Measurements from ENCODE around the gene INPP4A. TPM values are rescaled to one million over a fixed set of nuclear protein-coding genes. Genes with fewer than 3 reads are reported as not detected.

The INPP4A gene
- total RNA-seq, 1 experiment from 2014 or later = 23.4 TPM

GRCh38 chr2:98461498-98462049 lies 16.9 kb downstream of the INPP4A start:
- no peak for ATAC-seq
- intact Hi-C loops (cut with micrococcal nuclease) = no loop called here
- no peak for TF ChIP-seq EZH2phosphoT487 (IDR thresholded peaks at IDR 0.05; ENCODE audit: borderline replicate concordance, low read length)
- no peak for TF ChIP-seq CTCF (conservative IDR thresholded peaks at IDR 0.05; ENCODE audit: low read depth, low read length)
- TF ChIP-seq EZH2 (IDR thresholded peaks at IDR 0.05; ENCODE audit: low read length, unreplicated experiment) = no peak
- Histone ChIP-seq H3K9me2 (replicated peaks; ENCODE audit: low read length) (no peaks in the 10 kb centered on the region), H3F3A (ENCODE audit: low read length, unreplicated experiment) (no peaks in the 10 kb centered on the region), H3K27ac (ENCODE audit: low read length) (no peak overlapping the region), H3K79me2 (ENCODE audit: low read length) (peaks cover 79% of the 10 kb centered on the region), H3K4me1 (ENCODE audit: insufficient read depth, low read length) (peaks cover 44% of the 10 kb centered on the region), H3K9me3 (ENCODE audit: low read length) (no peaks in the 10 kb centered on the region), H3K4me2 (ENCODE audit: low read length) (no peak overlapping the region), H2AFZ (ENCODE audit: low read length) (no peak overlapping the region), H3K9ac (ENCODE audit: low read length) (no peak overlapping the region), H4K20me1 (ENCODE audit: low read length) (no peaks in the 10 kb centered on the region), H3K4me3 (ENCODE audit: low read length) (no peak overlapping the region), H3K27me3 (ENCODE audit: low read length) (no peaks in the 10 kb centered on the region), H3K36me3 (ENCODE audit: low read depth, low read length) (peaks cover 6% of the 10 kb centered on the region)
- no peak for DNase-seq
- ChIA-PET POLR2A (ENCODE audit: unreplicated experiment) (no interaction called here), CTCF (interaction anchor here (0.7 kb wide), 1 partner anchor 171 kb away, joined by 5 read pairs; no protein-coding TSS in a partner anchor)
- no TSS peak for BruUV-seq (replicated peaks)

- no peaks in the 10 kb centered on the region for H3K27me3 ChIP-seq (ENCODE audit: low read length)
- no peak overlapping the region for H3K4me3 ChIP-seq (ENCODE audit: low read length)
- peaks cover 29% of the 10 kb centered on the region for H3K4me1 ChIP-seq (ENCODE audit: insufficient read depth, low read length)
- no peaks in the 10 kb centered on the region for H3K9me2 ChIP-seq (replicated peaks; ENCODE audit: low read length)
- no peaks in the 10 kb centered on the region for H3K9me3 ChIP-seq (ENCODE audit: low read length)
- TF ChIP-seq EZH2phosphoT487 (IDR thresholded peaks at IDR 0.05; ENCODE audit: borderline replicate concordance, low read length) (no peak), EZH2 (IDR thresholded peaks at IDR 0.05; ENCODE audit: low read length, unreplicated experiment) (no peak), CTCF (conservative IDR thresholded peaks at IDR 0.05; ENCODE audit: low read depth, low read length) (no peak)
- ATAC-seq = no peak
- no peak overlapping the region for H2AFZ ChIP-seq (ENCODE audit: low read length)
- H3K9ac ChIP-seq (ENCODE audit: low read length) = no peak overlapping the region
- no peaks in the 10 kb centered on the region for H4K20me1 ChIP-seq (ENCODE audit: low read length)
- H3K36me3 ChIP-seq (ENCODE audit: low read depth, low read length) = peaks cover 6% of the 10 kb centered on the region
- peaks cover 80% of the 10 kb centered on the region for H3K79me2 ChIP-seq (ENCODE audit: low read length)
- BruUV-seq (replicated peaks) = no TSS peak
- no peak for DNase-seq
- POLR2A ChIA-PET (ENCODE audit: unreplicated experiment) = no interaction called here
- CTCF ChIA-PET = no interaction called here
- H3K4me2 ChIP-seq (ENCODE audit: low read length) = no peak overlapping the region
- no peaks in the 10 kb centered on the region for H3F3A ChIP-seq (ENCODE audit: low read length, unreplicated experiment)
- intact Hi-C loops (cut with micrococcal nuclease) = no loop called here
- H3K27ac ChIP-seq (ENCODE audit: low read length) = no peak overlapping the region
Observed at GRCh38 chr2:98463081-98463481, 18.4 kb downstream of the INPP4A start.

- Histone ChIP-seq H3K79me2 (ENCODE audit: low read length) (peaks cover 80% of the 10 kb centered on the region), H3K9me2 (replicated peaks; ENCODE audit: low read length) (no peaks in the 10 kb centered on the region), H3K27me3 (ENCODE audit: low read length) (no peaks in the 10 kb centered on the region), H3K4me1 (ENCODE audit: insufficient read depth, low read length) (peaks cover 26% of the 10 kb centered on the region), H4K20me1 (ENCODE audit: low read length) (no peaks in the 10 kb centered on the region), H3K36me3 (ENCODE audit: low read depth, low read length) (peaks cover 5% of the 10 kb centered on the region), H3K27ac (ENCODE audit: low read length) (no peak overlapping the region), H3K9ac (ENCODE audit: low read length) (no peak overlapping the region), H3K4me3 (ENCODE audit: low read length) (no peak overlapping the region), H2AFZ (ENCODE audit: low read length) (no peak overlapping the region), H3F3A (ENCODE audit: low read length, unreplicated experiment) (no peaks in the 10 kb centered on the region), H3K4me2 (ENCODE audit: low read length) (no peak overlapping the region), H3K9me3 (ENCODE audit: low read length) (no peaks in the 10 kb centered on the region)
- TF ChIP-seq CTCF (conservative IDR thresholded peaks at IDR 0.05; ENCODE audit: low read depth, low read length) (no peak), EZH2 (IDR thresholded peaks at IDR 0.05; ENCODE audit: low read length, unreplicated experiment) (no peak), EZH2phosphoT487 (IDR thresholded peaks at IDR 0.05; ENCODE audit: borderline replicate concordance, low read length) (no peak)
- ChIA-PET CTCF (no interaction called here), POLR2A (ENCODE audit: unreplicated experiment) (no interaction called here)
- BruUV-seq (replicated peaks) = no TSS peak
- no peak for DNase-seq
- ATAC-seq = no peak
- intact Hi-C loops (cut with micrococcal nuclease) = no loop called here
Observed at GRCh38 chr2:98463551-98463971, 18.9 kb downstream of the INPP4A start.

All from PC-3 (cell line).